SU-DHL-6 (cell line): Measurements from ENCODE around the gene PDE3B.

Experiments used
- H2AFZ ChIP-seq: fragments of 200-600 bp; sonication (generic); 2 replicates; pipeline ENCODE4 v1.6.1; 2014; ENCODE audit warnings: low read depth, mild to moderate bottlenecking, moderate library complexity, mixed read lengths, antibody characterized with exemption, low read length; ENCODE audit not compliant: severe bottlenecking
- H3F3A ChIP-seq: fragments of 200-600 bp; shearing (Covaris generic); 2 replicates; pipeline ENCODE4 v1.6.0; 2016; ENCODE audit warnings: antibody characterized with exemption, mild to moderate bottlenecking; ENCODE audit not compliant: insufficient read depth
- H3K27ac ChIP-seq: fragments of 200-600 bp; sonication (generic); 2 replicates; pipeline ENCODE4 v1.5.1; 2016; ENCODE audit warnings: low read depth, mild to moderate bottlenecking, low read length, moderate library complexity, mixed read lengths
- H3K27me3 ChIP-seq: fragments of 200-600 bp; sonication (generic), shearing (Covaris generic); 2 replicates; pipeline ENCODE4 v1.6.0; 2014; ENCODE audit warnings: mild to moderate bottlenecking, low read length
- H3K36me3 ChIP-seq: fragments of 200-600 bp; sonication (generic); 2 replicates; pipeline ENCODE4 v1.6.1; 2014; ENCODE audit warnings: mild to moderate bottlenecking, low read length, mixed read lengths
- H3K4me2 ChIP-seq: fragments of 300-600, 200-600 bp; shearing (Covaris generic), sonication (generic); 2 replicates; pipeline ENCODE4 v1.6.0; 2014; ENCODE audit warnings: low read length, low read depth, mild to moderate bottlenecking; ENCODE audit not compliant: poor library complexity, severe bottlenecking
- H3K4me3 ChIP-seq: fragments of 200-600 bp; sonication (generic); 2 replicates; pipeline ENCODE4 v1.5.1; 2014; ENCODE audit warnings: antibody characterized with exemption, low read length, mild to moderate bottlenecking, mixed read lengths; ENCODE audit not compliant: insufficient read depth, poor library complexity, severe bottlenecking
- H3K79me2 ChIP-seq: fragments of 200-600 bp; sonication (generic); 2 replicates; pipeline ENCODE4 v1.6.1; 2014; ENCODE audit warnings: mild to moderate bottlenecking, low read length, moderate library complexity; ENCODE audit not compliant: insufficient read depth
- H3K9ac ChIP-seq: fragments of 200-600 bp; sonication (generic); 2 replicates; pipeline ENCODE4 v1.7.0; 2014; ENCODE audit warnings: mild to moderate bottlenecking, low read length
- H3K9me2 ChIP-seq: fragments of 200-600 bp; sonication (generic); replicated peaks from 2 replicates; pipeline ENCODE4 v1.6.1; 2014; ENCODE audit warnings: low read length; ENCODE audit not compliant: insufficient read depth
- H3K9me3 ChIP-seq: fragments of 200-600 bp; sonication (generic); 2 replicates; pipeline ENCODE4 v1.6.1; 2014; ENCODE audit warnings: low read length, mixed read lengths; ENCODE audit not compliant: insufficient read depth
- H4K20me1 ChIP-seq: fragments of 200-600 bp; sonication (generic); 2 replicates; pipeline ENCODE4 v1.6.1; 2014; ENCODE audit warnings: low read depth, mild to moderate bottlenecking, antibody characterized with exemption, low read length, moderate library complexity, mixed read lengths
- CTCF ChIP-seq: fragments of 200-600 bp; sonication (generic); IDR thresholded peaks from one replicate; pipeline ENCODE4 v1.5.1; 2017; ENCODE audit warnings: antibody characterized with exemption, mild to moderate bottlenecking, low read length, moderate library complexity; ENCODE audit not compliant: insufficient read depth, poor library complexity, severe bottlenecking
- EZH2phosphoT487 ChIP-seq: fragments of 200-600 bp; sonication (generic), shearing (Covaris generic); conservative IDR thresholded peaks from 2 replicates; pipeline ENCODE4 v1.6.1; 2018; ENCODE audit warnings: mild to moderate bottlenecking, antibody characterized with exemption, low read length, moderate library complexity, mixed read lengths

PDE3B gene

GRCh38 chr11:14750911-14751310, 107.3 kb downstream of the PDE3B start:
- Histone ChIP-seq H3K27me3 (no peaks in the 10 kb centered on the region), H4K20me1 (no peaks in the 10 kb centered on the region), H3K4me3 (no peak overlapping the region), H3K27ac (no peak overlapping the region), H3K9ac (no peak overlapping the region), H3K4me2 (no peak overlapping the region), H3K36me3 (no peaks in the 10 kb centered on the region), H3K79me2 (no peaks in the 10 kb centered on the region), H2AFZ (no peak overlapping the region), H3K9me2 (no peaks in the 10 kb centered on the region), H3K9me3 (no peaks in the 10 kb centered on the region), H3F3A (no peaks in the 10 kb centered on the region)
- no peak for TF ChIP-seq EZH2phosphoT487
- no peak for TF ChIP-seq CTCF

- Histone ChIP-seq H3K27ac (no peak overlapping the region), H3F3A (no peaks in the 10 kb centered on the region), H2AFZ (no peak overlapping the region), H4K20me1 (no peaks in the 10 kb centered on the region), H3K9me3 (no peaks in the 10 kb centered on the region), H3K79me2 (no peaks in the 10 kb centered on the region), H3K36me3 (no peaks in the 10 kb centered on the region), H3K4me2 (no peak overlapping the region), H3K4me3 (no peak overlapping the region), H3K9me2 (no peaks in the 10 kb centered on the region), H3K27me3 (no peaks in the 10 kb centered on the region), H3K9ac (no peak overlapping the region)
- TF ChIP-seq EZH2phosphoT487 (no peak), CTCF (no peak)
These were observed 108.4 kb downstream of the PDE3B start for GRCh38 chr11:14751975-14752407.

- H3K79me2 ChIP-seq, result no peaks in the 10 kb centered on the region
- TF ChIP-seq CTCF (no peak), EZH2phosphoT487 (no peak)
These were observed 111.5 kb downstream of the PDE3B start for GRCh38 chr11:14755140-14755539.

More at GRCh38 chr11:14755140-14755539, 111.5 kb downstream of the PDE3B start:
- Histone ChIP-seq H3K36me3 (no peaks in the 10 kb centered on the region), H3K9me2 (no peaks in the 10 kb centered on the region), H4K20me1 (no peaks in the 10 kb centered on the region), H3K27ac (no peak overlapping the region), H3F3A (no peaks in the 10 kb centered on the region), H3K4me2 (no peak overlapping the region), H3K27me3 (no peaks in the 10 kb centered on the region), H3K9ac (no peak overlapping the region), H2AFZ (no peak overlapping the region), H3K9me3 (no peaks in the 10 kb centered on the region), H3K4me3 (no peak overlapping the region)
